Measurements from ENCODE around the gene KRTAP15-1. TPM values are rescaled to one million over a fixed set of nuclear protein-coding genes. Genes with fewer than 3 reads are reported as not detected.

KRTAP15-1 gene
- total and polyA plus RNA-seq, 2 of the 13 experiments (the other 11 are each of a cell fraction or from before 2014, with no cell fraction given) = not detected

GRCh38 chr21:30444204-30444603 is 4.1 kb downstream of the KRTAP15-1 start:
- ChIA-PET POLR2A (no interaction called here), CTCF (ENCODE audit: low intra/inter-chr PET ratio, low total read pairs) (no interaction called here)
- no peaks in the 10 kb centered on the region for H3K36me3 ChIP-seq (replicated peaks in 1 of 2; ENCODE audit: control insufficient read depth in 1 of 2, insufficient read depth in 2 of 2, low read length in 2 of 2)
- H2AFZ ChIP-seq (ENCODE audit: low read length) = no peak overlapping the region
- H3K9me3 ChIP-seq (ENCODE audit: low read length) = peaks cover 89% of the 10 kb centered on the region
- TF ChIP-seq, protein P1, sequence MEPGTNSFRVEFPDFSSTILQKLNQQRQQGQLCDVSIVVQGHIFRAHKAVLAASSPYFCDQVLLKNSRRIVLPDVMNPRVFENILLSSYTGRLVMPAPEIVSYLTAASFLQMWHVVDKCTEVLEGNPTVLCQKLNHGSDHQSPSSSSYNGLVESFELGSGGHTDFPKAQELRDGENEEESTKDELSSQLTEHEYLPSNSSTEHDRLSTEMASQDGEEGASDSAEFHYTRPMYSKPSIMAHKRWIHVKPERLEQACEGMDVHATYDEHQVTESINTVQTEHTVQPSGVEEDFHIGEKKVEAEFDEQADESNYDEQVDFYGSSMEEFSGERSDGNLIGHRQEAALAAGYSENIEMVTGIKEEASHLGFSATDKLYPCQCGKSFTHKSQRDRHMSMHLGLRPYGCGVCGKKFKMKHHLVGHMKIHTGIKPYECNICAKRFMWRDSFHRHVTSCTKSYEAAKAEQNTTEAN (CRISPR knock-in tag; conservative IDR thresholded peaks at IDR 0.05) = no peak
- TF ChIP-seq ZNF781 (CRISPR knock-in tag; IDR thresholded peaks at IDR 0.05; ENCODE audit: borderline replicate concordance, not compliant biosample characterization) = no peak
- TF ChIP-seq ZKSCAN8 (CRISPR knock-in tag; IDR thresholded peaks at IDR 0.05; ENCODE audit: borderline replicate concordance) = no peak
- TF ChIP-seq, protein P2, sequence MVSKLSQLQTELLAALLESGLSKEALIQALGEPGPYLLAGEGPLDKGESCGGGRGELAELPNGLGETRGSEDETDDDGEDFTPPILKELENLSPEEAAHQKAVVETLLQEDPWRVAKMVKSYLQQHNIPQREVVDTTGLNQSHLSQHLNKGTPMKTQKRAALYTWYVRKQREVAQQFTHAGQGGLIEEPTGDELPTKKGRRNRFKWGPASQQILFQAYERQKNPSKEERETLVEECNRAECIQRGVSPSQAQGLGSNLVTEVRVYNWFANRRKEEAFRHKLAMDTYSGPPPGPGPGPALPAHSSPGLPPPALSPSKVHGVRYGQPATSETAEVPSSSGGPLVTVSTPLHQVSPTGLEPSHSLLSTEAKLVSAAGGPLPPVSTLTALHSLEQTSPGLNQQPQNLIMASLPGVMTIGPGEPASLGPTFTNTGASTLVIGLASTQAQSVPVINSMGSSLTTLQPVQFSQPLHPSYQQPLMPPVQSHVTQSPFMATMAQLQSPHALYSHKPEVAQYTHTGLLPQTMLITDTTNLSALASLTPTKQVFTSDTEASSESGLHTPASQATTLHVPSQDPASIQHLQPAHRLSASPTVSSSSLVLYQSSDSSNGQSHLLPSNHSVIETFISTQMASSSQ (IDR thresholded peaks at IDR 0.05; ENCODE audit: low read depth) = no peak
- TF ChIP-seq, protein P2 (CRISPR knock-in tag; IDR thresholded peaks at IDR 0.05; ENCODE audit: borderline replicate concordance) = no peak
- TF ChIP-seq KLF6 (CRISPR knock-in tag; IDR thresholded peaks at IDR 0.05) = no peak
- no peak for TF ChIP-seq ZNF768 (CRISPR knock-in tag; IDR thresholded peaks at IDR 0.05)
- no peak for TF ChIP-seq JUND (CRISPR knock-in tag; IDR thresholded peaks at IDR 0.05)
- TF ChIP-seq IKZF1 (IDR thresholded peaks at IDR 0.05) = no peak
- H3K4me3 ChIP-seq (replicated peaks in 1 of 3; ENCODE audit: insufficient read depth in 1 of 3, low read depth in 2 of 3, low read length in 3 of 3) = no peak overlapping the region
- no peak for FAIRE-seq
- no peak for ATAC-seq
- WGBS (ENCODE audit: low lambda C conversion rate) = 13% methylated on average over 1 of the region's 1 CpG
- intact Hi-C loops (cut with micrococcal nuclease; ENCODE audit: unreplicated experiment) (no loop called here), in situ Hi-C loops (cut with HindIII; ENCODE audit: extremely low pct_ligation_motif_present, low pct_unique_long_range_greater_than_20kb) (no loop called here)
- BruUV-seq (replicated peaks) = no TSS peak
- no peaks in the 10 kb centered on the region for H3K79me2 ChIP-seq (ENCODE audit: insufficient read depth, low read length)
- no peak overlapping the region for H3K4me2 ChIP-seq (ENCODE audit: low read depth, low read length)
- no peak for DNase-seq (ENCODE audit: low spot score)
- no peaks in the 10 kb centered on the region for H3K4me1 ChIP-seq (ENCODE audit: insufficient read depth, low read length)
- no peak overlapping the region for H3K27ac ChIP-seq (ENCODE audit: extremely low read length, insufficient read depth, low read length)
- H4K20me1 ChIP-seq (ENCODE audit: insufficient read depth, low read length) = no peaks in the 10 kb centered on the region
- H3K27me3 ChIP-seq (ENCODE audit: control insufficient read depth in 1 of 2, insufficient read depth in 2 of 2, low read length in 2 of 2) = no peaks in the 10 kb centered on the region
- H3K9ac ChIP-seq (ENCODE audit: insufficient read depth, low read depth, low read length) = no peak overlapping the region
